HUDEP-2 (cell line): ENCODE measurements around the gene DFFA.
"Not testable (repeated sequence)": the region's sequence is repeated elsewhere in the genome, so short reads cannot be mapped to it uniquely, and the experiment has no call there.

Experiments used
- DNase-seq, 76 experiments: peaks; one replicate each; lab custom pipeline; 2025; ENCODE audit not compliant: unreplicated experiment in 76 of 76; lab: John Stamatoyannopoulos, UW

Gene DFFA

DNA sequence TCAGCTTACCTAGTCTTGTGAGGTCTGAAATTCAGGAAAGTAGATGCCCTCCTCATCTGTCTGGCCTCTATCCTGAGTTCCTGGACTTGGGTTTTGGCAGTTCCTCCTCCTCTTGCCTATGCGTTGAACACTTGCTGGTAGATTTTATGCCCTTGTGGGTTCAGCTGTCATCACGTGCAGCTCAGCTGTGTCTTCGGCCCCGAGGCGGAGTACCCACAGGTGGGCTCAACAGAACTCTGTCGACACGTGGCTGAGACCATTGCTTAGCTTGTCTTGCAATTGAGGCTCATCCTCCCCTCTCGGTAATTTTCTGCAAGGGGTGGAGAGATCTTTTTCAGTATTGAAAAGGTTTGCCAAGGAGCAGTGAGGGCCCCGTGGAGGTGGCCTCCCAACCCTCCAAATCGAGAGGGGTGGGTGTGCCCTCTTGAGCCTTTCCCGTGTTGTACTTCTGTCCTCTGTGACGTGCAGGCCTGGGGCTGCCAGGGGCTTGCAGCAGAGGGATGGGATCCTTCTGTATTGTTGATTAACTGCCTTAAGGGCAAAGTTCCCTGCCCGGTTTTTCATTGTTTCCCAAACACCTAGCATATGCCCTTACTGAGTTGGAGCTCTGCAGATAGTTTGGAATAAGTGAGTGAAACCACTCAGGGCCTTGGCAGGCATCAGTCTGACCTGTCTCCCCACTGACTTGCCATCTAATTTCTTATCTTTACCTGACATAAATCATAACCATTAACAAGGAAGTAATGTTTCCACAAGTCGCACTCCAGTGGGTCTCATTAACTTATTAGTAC is 39.2 kb downstream of the DFFA start:
- no peak for DNase-seq

DNA sequence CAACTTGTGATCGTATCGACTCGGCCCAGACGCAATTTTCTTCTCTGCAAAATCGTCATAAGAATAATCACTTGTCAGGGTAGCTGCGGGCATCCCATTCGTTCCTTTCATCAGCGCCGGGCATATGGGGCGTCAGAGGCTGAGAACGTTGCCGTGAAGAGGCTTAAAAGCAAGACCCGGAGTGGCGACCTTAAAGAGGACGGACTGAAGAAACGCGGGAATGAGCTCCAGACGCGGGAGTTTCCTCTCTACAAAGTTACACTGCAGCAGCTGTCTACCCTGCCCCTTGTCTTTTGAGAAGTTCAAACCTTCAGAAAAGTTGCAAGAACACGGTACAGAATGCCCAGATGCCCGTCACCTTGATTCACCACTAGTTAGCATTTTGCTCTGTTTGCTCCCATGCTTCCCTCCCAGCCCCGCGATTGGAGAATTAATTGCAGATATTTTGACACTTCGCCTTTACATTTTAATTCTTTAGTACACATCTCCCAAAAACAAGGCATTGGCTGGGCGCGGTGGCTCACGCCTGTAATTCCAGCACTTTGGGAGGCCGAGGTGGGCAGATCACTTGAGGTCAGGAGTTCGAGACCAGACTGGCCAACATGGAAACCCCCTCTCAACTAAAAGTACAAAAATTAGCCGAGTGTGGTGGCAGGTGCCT is 41.1 kb downstream of the DFFA start:
- peak in 8 of 76 experiments; percentile 15 to 46 (median 32) for DNase-seq

DNA sequence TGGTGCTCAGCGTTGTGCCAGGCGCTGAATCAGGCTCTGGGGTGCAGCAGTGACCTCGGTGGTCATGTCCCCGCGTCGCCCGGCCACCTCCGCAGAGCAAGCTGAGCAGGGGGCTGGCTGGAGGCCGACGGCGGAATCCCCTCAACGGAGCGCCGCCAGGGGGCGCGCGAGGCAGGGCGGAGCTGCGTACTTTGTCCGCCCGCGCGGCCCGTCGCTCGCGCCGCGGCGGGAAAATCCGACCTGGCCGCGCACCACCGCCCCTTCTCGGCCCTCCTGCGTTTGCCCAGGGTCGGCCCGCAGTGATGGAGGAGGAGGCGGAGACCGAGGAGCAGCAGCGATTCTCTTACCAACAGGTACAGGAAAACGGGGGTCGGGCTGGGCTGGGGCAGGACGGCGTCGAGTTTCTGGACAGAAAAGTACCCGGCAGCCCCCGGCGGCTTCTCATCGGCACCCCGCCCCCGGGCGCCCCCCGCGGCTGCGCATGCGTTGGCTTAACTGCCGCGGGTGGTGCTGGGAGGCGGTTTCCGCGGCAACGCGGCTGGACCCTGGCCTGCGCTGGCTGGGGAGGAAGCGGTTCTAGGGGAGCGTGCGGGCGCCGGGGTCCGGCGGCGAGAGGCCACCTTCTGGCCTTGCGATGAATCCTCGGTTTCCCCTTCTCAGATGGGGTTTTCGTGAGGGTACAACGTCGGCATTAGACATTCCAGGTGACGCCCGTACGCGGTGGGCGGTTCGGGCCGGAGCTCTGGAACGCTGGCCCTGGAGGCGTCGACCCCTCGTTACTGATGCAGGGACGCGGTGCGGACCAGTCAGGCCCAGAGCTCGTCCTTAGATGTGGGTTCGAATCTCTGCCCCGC is 41.9 kb downstream of the DFFA start, which contains the start of gene CENPS:
Gene CENPS, plus strand, starts transcription at position 218 of the 854 bp plus-strand sequence. Its CDS starts 85 bp downstream, at position 303.
- peak in 73 of 76 experiments; percentile 2 to 93 (median 74) for DNase-seq

DNA sequence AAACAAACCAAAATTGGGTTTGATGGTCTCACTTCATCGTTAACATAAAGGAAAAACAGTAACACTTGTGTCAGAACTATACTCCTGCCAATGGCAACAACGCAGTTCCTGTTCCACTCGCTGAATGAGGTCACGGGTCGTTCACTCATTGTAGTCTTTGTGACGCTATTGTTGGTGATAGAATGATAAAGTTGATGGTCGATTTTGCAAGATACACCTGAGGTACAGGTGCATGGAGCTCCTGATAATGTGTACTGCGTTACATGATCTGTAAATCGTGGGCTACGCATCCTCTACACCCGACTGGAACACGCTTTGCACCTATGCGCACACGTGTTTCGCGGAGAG is 42.5 kb downstream of the DFFA start:
- no peak for DNase-seq

DNA sequence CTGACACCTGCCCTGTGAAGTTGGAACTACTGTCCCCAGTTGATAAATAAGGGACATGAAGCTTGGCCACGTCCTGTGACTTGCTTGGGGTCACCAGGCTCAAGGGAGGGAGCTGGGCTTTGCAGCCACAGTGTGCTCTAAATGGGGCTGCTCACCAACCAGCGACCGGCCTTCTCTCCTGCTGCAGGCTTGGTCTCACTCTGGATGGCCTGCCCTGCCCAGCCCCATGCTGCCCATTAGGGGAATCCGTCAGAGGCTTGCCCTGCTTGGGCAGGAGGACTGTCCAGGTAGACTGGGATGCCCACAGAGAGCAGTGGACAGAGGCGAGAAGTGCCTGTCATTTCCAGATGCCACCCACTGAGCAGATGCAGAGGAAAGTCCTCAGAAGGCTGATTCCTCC is 43.3 kb downstream of the DFFA start:
- peak in 1 of 76 experiments; percentile 6 for DNase-seq

DNA sequence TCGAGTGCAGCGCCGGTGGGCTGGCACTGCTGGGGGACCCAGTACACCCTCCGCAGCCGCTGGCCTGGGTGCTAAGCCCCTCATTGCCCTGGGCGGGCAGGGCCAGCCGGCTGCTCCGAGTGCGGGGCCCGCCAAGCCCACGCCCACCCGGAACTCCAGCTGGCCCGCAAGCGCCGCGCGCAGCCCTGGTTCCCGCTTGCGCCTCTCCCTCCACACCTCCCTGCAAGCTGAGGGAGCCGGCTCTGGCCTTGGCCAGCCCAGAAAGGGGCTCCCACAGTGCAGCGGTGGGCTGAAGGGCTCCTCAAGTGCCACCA is 45.8 kb downstream of the DFFA start:
- not testable (repeated sequence) for DNase-seq

DNA sequence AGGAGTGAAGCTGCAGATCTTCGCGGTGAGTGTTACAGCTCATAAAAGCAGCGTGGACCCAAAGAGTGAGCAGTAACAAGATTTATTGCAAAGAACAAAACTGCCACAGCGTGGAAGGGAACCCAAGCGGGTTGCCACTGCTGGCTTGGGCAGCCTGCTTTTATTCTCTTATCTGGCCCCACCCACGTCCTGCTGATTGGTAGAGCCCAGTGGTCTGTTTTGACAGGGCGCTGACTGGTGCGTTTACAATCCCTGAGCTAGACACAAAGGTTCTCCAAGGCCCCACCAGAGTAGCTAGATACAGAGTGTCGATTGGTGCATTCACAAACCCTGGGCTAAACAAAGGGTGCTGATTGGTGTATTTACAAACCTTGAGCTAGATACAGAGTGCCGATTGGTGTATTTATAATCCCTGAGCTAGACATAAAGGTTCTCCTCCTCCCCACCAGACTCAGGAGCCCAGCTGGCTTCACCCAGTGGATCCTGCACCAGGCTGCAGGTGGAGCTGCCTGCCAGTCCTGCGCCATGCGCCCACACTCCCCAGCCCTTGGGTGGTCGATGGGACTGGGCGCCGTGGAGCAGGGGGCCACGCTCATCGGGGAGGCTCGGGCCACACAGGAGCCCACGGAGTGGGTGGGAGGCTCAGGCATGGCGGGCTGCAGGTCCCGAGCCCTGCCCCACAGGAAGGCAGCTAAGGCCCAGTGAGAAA is 46.3 kb downstream of the DFFA start:
- not testable (repeated sequence) for DNase-seq

DNA sequence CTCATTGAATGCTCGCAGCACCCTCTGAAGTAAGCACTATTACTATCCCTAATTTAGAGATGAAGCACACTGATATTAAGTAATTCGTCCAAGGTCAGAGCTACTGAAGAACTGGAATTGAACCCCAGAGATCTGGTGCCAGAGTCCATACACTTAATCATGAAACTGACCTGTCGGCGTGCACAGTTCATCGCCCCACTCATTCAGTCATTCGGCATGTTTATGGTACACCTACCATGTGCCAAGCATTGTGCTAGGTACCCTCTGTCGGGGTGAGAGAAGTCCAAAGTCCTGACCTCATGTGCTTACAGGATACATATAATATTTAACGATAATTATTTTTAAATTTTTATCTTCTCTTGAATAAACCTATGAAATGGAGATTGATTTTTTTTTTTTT is 47.7 kb downstream of the DFFA start:
- DNase-seq, result no peak

DNA sequence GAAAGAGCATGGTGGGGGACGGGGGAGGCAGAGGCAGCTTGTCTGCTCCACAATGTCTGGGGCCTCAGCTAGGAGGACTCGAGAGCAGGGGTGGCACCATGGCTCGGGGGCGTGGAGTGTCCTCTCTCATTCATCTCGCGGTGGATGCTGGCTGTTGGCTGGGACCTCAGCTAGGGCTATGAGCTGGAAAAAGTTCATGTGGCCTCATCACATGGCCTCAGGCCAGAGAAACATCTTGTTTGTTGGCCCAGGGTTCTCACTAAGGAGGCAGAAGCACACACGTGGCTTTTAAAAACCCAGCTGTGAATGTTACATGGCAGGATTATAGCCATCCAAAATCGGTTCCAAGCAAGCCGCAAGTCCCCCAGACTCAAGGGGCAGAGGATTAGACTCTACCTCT is 48.3 kb downstream of the DFFA start:
- peak in 7 of 76 experiments; percentile 1 to 8 (median 5) for DNase-seq

DNA sequence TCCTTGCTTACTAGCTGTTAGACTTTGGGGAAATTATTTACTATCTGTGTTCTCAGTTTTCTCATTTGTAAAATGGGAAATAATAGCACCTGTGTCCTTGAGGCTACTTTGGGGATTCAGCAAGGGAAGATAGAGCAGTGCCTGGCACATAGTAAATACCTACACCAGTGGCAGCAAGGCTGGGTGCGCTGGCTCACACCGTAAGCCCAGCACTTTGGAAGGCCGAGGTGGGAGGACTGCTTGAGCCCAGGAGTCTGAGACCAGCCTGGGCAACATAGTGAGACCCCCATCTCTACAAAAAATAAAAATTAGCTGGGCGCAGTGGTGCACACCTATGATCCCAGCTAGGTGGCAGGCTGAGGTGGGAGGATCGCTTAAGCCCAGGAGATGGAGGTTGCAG is 50.7 kb downstream of the DFFA start:
- DNase-seq, result no peak

DNA sequence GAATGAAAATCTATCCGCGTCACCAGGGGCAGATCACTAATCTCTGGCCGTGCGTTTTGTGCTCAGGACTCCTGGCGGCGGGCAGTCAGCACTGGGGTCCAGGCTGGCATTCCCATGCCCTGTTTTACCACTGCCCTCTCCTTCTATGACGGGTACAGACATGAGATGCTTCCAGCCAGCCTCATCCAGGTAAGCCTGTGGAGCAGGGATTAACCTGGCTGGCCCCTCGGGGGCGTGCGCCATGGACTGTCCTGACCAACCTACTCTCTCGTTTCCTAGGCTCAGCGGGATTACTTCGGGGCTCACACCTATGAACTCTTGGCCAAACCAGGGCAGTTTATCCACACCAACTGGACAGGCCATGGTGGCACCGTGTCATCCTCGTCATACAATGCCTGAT is 53.0 kb downstream of the DFFA start:
- DNase-seq, result no peak

DNA sequence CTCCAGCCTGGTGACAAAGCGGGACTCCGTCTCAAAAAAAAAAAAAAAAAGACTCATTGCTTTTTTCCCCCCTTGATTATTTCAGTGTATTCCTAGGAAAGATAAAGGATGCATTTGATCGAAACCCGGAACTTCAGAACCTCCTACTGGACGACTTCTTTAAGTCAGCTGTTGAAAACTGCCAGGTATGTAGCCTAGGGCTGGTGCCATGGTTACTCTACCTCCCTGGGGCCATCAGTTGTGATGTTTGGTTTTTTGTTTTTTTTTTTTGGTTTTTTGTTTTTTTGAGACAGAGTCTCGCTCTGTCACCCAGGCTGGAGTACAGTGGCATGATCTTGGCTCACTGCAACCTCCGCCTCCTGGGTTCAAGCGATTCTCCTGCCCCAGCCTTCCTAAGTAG is 53.6 kb downstream of the DFFA start:
- DNase-seq, result not testable (repeated sequence)

DNA sequence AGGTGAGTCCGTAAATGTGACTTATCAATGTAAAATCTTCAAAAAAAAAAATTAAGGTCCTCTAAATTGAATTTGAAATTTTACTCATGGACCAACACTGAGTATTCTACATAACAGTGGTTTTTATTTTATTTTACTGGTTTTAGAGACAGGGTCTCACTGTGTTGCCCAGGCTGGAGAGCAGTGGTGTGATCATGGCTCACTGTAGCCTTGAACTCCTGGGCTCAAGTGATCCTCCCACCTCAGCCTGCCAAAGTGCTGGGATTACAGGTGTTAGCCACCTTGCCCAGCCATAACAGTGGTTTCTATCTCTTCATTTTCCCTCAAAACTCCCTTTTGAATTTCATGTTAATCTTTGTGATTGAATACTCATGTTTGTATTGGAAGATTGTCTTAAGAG is 56.4 kb downstream of the DFFA start:
- DNase-seq, result not testable (repeated sequence)

DNA sequence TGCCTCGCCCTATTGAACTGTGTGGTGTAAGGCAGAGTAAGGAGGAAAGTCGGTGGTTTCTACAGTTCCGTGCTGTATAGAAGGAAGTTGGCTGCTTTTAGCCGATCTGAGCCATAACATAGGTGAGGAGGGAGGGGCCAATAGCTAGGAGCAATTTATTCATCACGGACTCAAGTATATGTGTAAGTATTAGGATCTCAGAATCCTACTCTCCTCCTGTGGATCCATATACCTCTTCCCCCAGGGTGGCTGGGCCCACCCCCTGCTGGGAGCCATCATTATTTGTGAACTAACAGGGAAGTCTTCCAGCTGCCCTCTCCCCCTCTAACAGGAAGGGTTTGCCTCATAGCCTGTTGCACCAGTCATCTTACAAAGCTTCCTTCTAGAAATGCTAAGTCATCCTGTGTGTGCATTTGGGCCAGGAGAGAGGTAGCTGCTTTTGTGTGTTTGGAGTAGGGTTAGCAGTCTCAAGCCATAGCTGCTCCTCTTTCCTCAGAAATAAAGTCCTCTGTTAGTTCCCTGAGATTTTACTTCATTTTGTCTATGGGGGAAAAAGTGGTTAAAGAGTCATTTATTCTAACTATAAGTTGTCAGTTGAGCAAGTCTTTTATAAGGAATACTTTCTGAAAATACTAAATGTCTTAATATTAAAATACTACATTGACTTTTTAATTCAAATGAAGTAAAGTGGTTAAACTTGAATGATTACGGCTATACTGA is 57.0 kb downstream of the DFFA start:
- peak in 35 of 76 experiments; percentile 5 to 63 (median 26) for DNase-seq

DNA sequence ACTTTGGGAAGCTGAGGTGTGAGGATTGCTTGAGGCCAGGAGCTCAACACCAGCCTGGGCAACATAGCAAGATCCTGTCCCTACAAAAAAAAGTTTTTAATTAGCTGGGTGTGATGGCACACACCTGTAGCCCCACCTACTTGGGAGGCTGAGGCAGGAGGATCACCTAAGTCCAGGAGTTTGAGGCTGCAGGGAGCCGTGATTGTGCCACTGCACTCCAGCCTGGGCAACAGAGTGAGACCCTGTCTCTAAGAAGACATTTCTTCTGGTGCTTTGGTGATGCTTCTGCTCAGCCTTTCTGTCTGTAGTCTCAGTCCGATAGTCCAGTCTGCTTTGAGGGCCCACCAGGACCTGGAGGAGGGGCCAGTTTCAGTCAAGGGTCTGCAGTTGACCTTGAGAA is 65.1 kb downstream of the DFFA start:
- no peak for DNase-seq
